ENCODE data around the gene KCNF1. TPM values are rescaled to one million over a fixed set of nuclear protein-coding genes. Genes with fewer than 3 reads are reported as not detected.

Gene KCNF1
- total RNA-seq, 1 donor: not detected

DNA sequence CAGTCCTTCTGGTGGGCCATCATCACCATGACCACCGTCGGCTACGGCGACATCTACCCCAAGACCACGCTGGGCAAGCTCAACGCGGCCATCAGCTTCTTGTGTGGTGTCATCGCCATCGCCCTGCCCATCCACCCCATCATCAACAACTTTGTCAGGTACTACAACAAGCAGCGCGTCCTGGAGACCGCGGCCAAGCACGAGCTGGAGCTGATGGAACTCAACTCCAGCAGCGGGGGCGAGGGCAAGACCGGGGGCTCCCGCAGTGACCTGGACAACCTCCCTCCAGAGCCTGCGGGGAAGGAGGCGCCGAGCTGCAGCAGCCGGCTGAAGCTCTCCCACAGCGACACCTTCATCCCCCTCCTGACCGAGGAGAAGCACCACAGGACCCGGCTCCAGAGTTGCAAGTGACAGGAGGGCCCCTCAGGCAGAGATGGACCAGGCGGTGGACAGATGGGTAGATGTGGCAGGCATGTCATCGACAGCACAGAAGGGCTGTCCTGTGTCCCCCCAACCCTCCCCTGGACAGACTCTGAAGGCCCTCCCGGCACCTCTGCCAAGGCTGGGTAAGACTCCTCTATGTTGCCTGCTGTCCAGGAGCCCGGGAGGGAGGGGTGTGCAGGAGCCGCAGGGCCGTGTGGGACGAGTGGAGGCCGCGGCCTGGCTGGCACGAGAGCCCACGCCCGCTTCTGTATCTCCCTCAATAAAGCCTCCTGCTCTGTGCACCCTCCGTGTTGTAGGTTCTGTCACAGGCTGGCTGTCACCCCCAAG lies 2.0 kb downstream of the KCNF1 start:
- DNase-seq (ENCODE audit: low read depth): no peak
- TF ChIP-seq, protein P1, sequence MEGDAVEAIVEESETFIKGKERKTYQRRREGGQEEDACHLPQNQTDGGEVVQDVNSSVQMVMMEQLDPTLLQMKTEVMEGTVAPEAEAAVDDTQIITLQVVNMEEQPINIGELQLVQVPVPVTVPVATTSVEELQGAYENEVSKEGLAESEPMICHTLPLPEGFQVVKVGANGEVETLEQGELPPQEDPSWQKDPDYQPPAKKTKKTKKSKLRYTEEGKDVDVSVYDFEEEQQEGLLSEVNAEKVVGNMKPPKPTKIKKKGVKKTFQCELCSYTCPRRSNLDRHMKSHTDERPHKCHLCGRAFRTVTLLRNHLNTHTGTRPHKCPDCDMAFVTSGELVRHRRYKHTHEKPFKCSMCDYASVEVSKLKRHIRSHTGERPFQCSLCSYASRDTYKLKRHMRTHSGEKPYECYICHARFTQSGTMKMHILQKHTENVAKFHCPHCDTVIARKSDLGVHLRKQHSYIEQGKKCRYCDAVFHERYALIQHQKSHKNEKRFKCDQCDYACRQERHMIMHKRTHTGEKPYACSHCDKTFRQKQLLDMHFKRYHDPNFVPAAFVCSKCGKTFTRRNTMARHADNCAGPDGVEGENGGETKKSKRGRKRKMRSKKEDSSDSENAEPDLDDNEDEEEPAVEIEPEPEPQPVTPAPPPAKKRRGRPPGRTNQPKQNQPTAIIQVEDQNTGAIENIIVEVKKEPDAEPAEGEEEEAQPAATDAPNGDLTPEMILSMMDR (IDR thresholded peaks at IDR 0.05; ENCODE audit: insufficient read depth, low read depth, low read length): no peak
- no peak overlapping the region for H3K4me3 ChIP-seq (ENCODE audit: low read depth, low read length)

DNA sequence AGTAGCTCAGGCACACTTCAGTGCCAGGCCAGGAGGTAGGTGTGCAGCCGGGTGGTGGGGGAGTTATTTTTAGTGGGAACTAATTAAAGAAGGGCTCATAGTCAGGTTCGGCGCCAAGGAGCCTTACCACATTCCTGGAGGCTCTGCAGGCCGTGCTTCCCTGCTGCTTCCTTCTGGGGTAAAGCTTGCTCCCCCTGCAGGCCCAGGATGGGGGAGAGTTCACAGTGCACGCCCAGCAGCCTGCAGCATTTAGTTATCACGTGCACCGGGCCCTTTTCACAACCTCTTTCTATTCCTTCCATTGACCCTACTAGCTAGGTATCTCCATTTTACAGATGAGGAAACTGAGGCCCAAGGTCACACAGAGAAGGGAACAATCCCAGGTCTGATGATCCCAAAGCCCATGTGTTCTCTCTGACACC lies 2.5 kb downstream of the KCNF1 start:
- DNase-seq (ENCODE audit: low read depth): no peak
- no peak overlapping the region for H3K4me3 ChIP-seq (ENCODE audit: low read depth, low read length)
- TF ChIP-seq, protein P1 (IDR thresholded peaks at IDR 0.05; ENCODE audit: insufficient read depth, low read depth, low read length): peak; percentile 29

DNA sequence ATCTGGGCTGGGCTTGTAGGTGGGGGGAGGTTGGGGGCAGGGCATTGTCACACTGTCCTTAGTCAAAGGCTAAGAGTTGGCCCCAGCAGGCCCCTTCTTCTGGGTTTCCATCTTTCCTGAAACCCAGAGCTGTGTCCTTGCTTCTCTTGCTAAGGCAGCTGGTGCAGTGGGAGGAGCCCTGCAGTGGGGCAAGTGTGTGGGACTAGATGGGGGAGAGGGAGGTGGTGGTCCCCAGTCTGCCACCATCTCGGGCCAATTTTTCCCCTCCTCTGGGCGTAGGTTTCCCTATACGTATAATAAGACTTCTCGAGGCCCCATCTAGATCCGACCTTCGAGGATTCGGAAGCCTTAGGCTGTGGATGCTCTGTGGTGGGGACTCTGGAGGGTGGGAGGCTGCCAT lies 3.5 kb downstream of the KCNF1 start:
- H3K4me3 ChIP-seq (ENCODE audit: low read depth, low read length): no peak overlapping the region
- TF ChIP-seq, protein P1 (IDR thresholded peaks at IDR 0.05; ENCODE audit: insufficient read depth, low read depth, low read length): no peak
- DNase-seq (ENCODE audit: low read depth): no peak

DNA sequence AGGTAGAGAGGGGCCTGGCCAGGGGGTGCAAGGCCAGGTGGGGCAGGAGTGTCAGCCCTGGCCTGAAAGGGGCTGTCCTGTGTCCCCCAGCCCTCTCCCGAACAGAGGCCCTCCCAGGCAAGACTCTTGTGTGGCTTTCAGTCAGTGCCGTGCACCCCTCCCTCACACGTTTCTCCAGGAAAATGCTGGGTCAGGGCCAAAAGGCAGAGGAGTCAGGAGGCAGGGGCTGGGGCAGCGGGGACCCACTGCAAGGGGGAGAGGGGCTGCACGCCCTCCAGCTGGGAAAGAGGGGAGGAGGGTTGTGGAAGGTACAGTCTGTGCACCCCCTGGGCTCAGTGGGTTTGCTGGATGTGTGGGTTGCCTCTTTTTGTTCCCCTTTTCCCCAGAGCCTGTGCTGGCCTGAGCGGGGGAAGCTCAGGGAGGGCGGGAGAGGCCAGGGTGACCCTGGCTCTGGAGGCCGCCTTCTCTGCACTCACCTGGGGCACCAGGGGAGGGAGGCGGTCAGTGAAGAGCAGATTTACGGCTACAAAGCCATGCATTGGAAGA lies 4.1 kb downstream of the KCNF1 start:
- no peak overlapping the region for H3K4me3 ChIP-seq (ENCODE audit: low read depth, low read length)
- DNase-seq (ENCODE audit: low read depth): no peak
- TF ChIP-seq, protein P1 (IDR thresholded peaks at IDR 0.05; ENCODE audit: insufficient read depth, low read depth, low read length): no peak

DNA sequence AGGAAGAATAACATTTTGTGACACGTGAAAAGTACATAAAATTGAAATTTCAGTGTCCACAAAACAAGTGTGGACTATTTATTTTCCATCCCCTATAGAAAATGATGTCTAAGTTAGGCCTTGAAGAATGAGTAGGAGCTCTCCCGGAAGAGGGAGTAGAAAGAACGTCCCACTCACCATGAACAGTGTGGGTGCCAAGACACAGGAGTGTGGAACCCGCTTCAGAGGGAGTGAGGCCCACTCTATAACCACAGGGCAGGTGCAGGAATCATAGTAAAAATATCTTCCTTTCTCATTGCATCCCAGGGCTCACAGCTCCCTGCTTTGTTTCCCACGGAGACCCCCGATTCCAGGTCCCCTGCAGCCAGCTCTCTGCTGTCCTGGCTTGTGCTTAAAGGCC lies 5.2 kb downstream of the KCNF1 start:
- no peak for DNase-seq (ENCODE audit: low read depth)
- H3K4me3 ChIP-seq (ENCODE audit: low read depth, low read length): no peak overlapping the region
- TF ChIP-seq, protein P1 (IDR thresholded peaks at IDR 0.05; ENCODE audit: insufficient read depth, low read depth, low read length): no peak

DNA sequence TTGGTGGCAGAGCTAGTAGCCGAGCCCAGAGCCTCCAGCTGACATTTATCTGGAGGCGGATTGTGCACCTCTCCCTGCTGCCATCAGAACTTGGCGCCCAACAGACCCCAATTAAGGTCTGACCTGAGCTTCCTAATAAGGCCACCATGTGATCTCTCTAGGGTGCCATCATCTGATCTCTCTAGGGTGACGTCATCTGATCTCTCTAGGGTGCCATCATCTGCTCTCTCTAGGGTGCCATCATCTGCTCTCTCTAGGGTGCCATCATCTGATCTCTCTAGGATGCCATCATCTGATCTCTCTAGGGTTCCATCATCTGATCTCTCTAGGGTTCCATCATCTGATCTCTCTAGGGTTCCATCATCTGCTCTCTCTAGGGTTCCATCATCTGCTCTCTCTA lies 6.2 kb downstream of the KCNF1 start:
- TF ChIP-seq, protein P1 (IDR thresholded peaks at IDR 0.05; ENCODE audit: insufficient read depth, low read depth, low read length): no peak
- no peak overlapping the region for H3K4me3 ChIP-seq (ENCODE audit: low read depth, low read length)
- no peak for DNase-seq (ENCODE audit: low read depth)

Measured in fibroblast of villous mesenchyme (primary cell).